Naive B cell (primary cell): Measurements from ENCODE around the gene SLC39A9. TPM values are rescaled to one million over a fixed set of nuclear protein-coding genes. Genes with fewer than 3 reads are reported as not detected.

Experiments used
- ATAC-seq, 2 donors: fragments of 150-1000 bp; cut with Tn5 transposase; 2 replicates each; pipeline ENCODE4 v1.10.0; 2021; ENCODE audit warnings: low read depth in 2 of 2, mild to moderate bottlenecking in 2 of 2, moderate library complexity in 2 of 2
- DNase-seq: peaks from one replicate; pipeline ENCODE4 v3.0.0; 2022
- H3K27ac Mint-ChIP-seq, 6 donors: one replicate each; pipeline ENCODE4 v1.8.0; 2020 to 2022; ENCODE audit warnings: mild to moderate bottlenecking in 6 of 6, mixed read lengths in 6 of 6, moderate library complexity in 5 of 6, inconsistent platforms in 2 of 6
- H3K27me3 Mint-ChIP-seq, 3 donors: one replicate each; pipeline ENCODE4 v1.8.0; 2021 to 2022; ENCODE audit warnings: mixed read lengths in 3 of 3, mild to moderate bottlenecking in 1 of 3
- H3K36me3 Mint-ChIP-seq, 2 donors: one replicate each; pipeline ENCODE4 v1.8.0; 2020 to 2022; ENCODE audit warnings: mixed read lengths in 2 of 2, inconsistent platforms in 1 of 2, mild to moderate bottlenecking in 1 of 2
- H3K4me1 Mint-ChIP-seq, 3 donors: one replicate each; pipeline ENCODE4 v1.8.0; 2020 to 2022; ENCODE audit warnings: mixed read lengths in 3 of 3, inconsistent platforms in 1 of 3, mild to moderate bottlenecking in 1 of 3, moderate library complexity in 1 of 3
- H3K4me3 Mint-ChIP-seq, 8 donors: one replicate each; pipeline ENCODE4 v1.8.0; 2020 to 2022; ENCODE audit warnings: mild to moderate bottlenecking in 8 of 8, mixed read lengths in 8 of 8, moderate library complexity in 8 of 8, inconsistent platforms in 2 of 8
- H3K9me3 Mint-ChIP-seq, 7 donors: one replicate each; pipeline ENCODE4 v1.8.0; 2020 to 2022; ENCODE audit warnings: mixed read lengths in 7 of 7, mild to moderate bottlenecking in 5 of 7, inconsistent platforms in 2 of 7, moderate library complexity in 1 of 7
- polyA plus RNA-seq, 6 donors: library from polyadenylated mRNA; unstranded; fragments of 300-500 nt; fragmentation: Illumina TruSeq; gene quantifications; one replicate each; pipeline ENCODE4 v1.2.3, GENCODE V29; 2021; ENCODE audit warnings: low read depth in 6 of 6

The SLC39A9 gene
- polyA plus RNA-seq, 6 donors from 2014 or later = 7.7 to 22.6 (median 18.4) TPM

DNA sequence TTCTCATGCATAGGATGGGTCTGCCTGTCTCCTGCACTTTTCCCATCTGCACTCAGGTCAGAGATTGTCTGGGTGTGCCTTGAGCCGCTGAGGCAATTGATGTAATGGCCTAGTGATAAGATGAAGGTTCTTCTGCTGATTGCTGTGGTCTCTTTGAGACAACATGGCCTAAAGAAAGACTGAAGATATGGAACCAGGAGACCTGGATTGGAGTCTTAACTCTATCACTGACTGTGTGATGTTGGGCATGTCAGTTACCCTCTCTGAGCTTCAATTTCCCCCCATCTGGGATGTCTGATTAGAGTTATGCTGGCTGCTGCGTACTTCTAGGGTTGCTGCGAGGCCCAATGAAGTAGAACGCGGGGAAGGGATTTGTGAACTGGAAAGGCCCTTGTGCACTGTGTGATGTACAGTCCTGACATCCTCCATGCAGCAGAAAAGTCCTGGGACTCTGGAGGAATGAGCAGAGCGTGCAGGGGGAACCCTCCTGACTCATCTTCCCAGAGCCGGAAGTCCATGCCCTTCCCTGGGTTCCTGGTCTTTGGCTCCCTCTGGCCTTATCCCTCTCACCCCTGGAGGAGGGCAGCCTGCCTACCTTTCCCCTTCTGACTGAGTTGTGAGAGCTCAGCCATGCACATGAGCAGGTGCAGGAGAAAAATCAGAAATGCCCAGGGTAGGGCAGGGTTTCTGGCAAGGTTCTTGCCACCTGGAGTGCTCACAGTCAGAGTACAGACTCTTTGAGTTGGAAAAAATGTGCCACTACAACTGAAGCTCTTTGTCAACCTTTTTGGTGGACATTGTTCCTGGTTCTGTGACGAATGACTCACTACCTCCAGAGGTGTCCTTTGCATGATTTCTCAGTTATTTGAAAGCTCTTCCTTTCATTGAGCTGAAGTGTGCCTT is 107.1 kb downstream of the SLC39A9 start:
- Mint-ChIP-seq H3K36me3 (no peaks in the 10 kb centered on the region), H3K4me1 (no peaks in the 10 kb centered on the region), H3K27me3 (peaks cover 5 to 36% (median 17%) of the 10 kb centered on the region in 3 donors), H3K4me3 (no peak overlapping the region), H3K27ac (peak overlapping the region in 1 of 6 donors; percentile 15), H3K9me3 (peaks cover 0 to 5% (median 0%) of the 10 kb centered on the region in 7 donors)
- no peak for DNase-seq
- no peak for ATAC-seq

DNA sequence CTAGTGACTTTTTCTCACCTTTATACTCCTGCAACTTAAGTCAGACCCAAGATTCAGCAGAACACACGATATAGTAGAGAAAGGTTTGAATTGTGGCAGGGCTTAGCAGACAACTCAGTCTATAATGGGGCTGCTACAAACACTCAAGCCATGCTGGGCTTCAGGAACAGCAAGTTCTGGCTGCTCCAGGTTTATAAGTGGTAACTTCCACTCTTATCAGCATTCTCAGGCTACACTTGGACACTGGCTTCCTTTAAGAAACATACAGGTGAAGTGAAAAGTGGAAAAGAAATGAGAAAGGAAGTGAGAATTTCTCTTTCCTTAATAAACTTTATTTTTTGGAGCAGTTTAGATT is 107.7 kb downstream of the SLC39A9 start:
- DNase-seq (no peak), ATAC-seq (no peak)
- Mint-ChIP-seq H3K27me3 (peaks cover 9 to 36% (median 17%) of the 10 kb centered on the region in 3 donors), H3K27ac (peak overlapping the region in 1 of 6 donors; percentile 37), H3K4me3 (no peak overlapping the region), H3K4me1 (no peaks in the 10 kb centered on the region), H3K36me3 (no peaks in the 10 kb centered on the region), H3K9me3 (peaks cover 0 to 5% (median 0%) of the 10 kb centered on the region in 7 donors)

Other genes with a start within 250 kb of the SLC39A9 start
- 10 to 100 TPM; 35.7 to 66.1 (median 49.3) TPM for gene DCAF5, start 245.6 kb upstream of the SLC39A9 start, polyA plus RNA-seq
- gene EXD2, start 207.2 kb upstream of the SLC39A9 start, polyA plus RNA-seq = 10 to 100 TPM in 1 of 6 donors, 1 to 10 TPM in 5; 3.5 to 10.4 (median 4.8) TPM
- not detected for gene GALNT16, start 138.5 kb upstream of the SLC39A9 start, polyA plus RNA-seq
- gene ERH, start 393 bp upstream of the SLC39A9 start, polyA plus RNA-seq = 10 to 100 TPM; 46.0 to 80.3 (median 65.6) TPM
- under 1 TPM in 2 of 6 donors, not detected in 4; 0.07 to 0.11 TPM for gene PLEKHD1, start 86.0 kb downstream of the SLC39A9 start, polyA plus RNA-seq
- not detected for gene CCDC177, start 176.2 kb downstream of the SLC39A9 start, polyA plus RNA-seq
- 10 to 100 TPM; 16.1 to 22.8 (median 19.4) TPM for gene SUSD6, start 212.9 kb downstream of the SLC39A9 start, polyA plus RNA-seq